Activated CD4-positive, CD25-positive, alpha-beta regulatory T cell (primary cell): ENCODE results near the gene CDKL5.
"Not testable (repeated sequence)": the region's sequence is repeated elsewhere in the genome, so short reads cannot be mapped to it uniquely, and the experiment has no call there.

ENCODE experiments used
- DNase-seq, 4 experiments: peaks; one replicate each; lab custom pipeline; 2025; lab: John Stamatoyannopoulos, UW

CDKL5 gene

DNA sequence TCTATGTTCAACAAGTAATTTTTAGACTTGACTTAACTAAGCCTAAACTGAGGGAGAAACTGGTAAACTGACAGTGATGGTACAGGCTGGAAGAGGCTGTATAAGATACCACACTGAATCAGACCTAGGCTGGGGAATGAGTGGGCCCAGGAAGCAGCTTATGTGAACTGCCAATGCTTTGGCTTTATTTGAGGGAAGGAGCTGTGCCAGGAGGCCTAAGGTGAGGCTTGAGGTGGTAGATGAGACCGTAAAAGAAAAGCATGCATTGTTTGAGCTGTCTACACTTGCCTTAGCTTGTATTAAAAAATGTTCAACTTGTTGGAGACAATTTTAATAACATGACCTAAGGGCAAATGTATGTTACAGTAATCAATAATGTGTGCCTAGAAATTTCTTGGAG is 150.3 kb downstream of the CDKL5 start:
- no peak for DNase-seq

GRCh38 chrX:18577400-18577799 is 152.0 kb downstream of the CDKL5 start:
- DNase-seq: no peak

DNA sequence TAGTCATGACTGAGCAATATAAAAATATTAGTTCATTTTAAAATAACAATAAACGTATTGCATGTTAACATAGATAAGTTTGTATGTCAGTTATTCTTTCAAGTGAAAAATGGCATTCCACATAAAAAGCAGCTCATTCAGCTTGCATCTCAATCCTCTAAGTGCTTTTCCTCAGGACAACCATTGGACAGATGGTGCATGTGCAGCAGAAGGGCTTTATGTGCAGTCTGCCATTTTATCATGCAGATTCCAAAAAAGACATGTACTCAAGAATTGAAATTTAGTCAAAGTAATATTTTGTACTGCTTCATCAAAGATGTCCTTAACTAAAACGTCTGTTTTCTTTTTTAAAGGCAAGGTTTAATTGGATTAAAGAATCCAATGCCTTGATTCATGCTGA is 153.1 kb downstream of the CDKL5 start:
- no peak for DNase-seq

DNA sequence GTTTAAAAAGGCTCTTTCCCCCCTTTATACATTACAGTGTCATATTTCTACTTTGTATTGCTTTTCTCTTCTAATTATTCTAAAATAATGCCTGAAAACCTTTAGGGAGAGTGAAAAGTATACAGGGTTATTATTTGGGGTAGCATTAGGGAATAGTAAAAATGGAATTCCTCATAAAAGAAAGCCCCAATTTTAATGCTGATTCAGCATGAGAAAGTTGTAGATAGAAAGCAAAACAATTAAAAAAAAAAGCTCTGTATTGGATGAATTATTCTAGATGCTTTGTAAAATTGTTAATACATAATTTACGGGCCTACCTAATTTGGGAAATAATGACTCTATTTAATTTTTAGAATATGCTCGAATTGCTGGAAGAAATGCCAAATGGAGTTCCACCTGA is 154.1 kb downstream of the CDKL5 start:
- DNase-seq: no peak

GRCh38 chrX:18582910-18583493 is 157.6 kb downstream of the CDKL5 start:
- no peak for DNase-seq

DNA sequence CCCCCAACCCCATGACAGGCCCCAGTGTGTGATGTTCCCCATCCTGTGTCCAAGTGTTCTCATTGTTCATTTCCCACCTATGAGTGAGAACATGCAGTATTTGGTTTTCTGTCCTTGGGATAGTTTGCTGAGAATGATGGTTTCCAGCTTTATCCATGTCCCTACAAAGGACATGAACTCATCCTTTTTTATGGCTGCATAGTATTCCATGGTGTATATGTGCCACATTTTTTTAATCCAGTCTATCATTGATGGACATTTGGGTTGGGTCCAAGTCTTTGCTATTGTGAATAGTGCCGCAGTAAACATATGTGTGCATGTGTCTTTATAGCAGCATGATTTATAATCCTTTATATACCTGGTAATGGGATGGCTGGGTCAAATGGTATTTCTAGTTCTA is 163.9 kb downstream of the CDKL5 start:
- not testable (repeated sequence) for DNase-seq

DNA sequence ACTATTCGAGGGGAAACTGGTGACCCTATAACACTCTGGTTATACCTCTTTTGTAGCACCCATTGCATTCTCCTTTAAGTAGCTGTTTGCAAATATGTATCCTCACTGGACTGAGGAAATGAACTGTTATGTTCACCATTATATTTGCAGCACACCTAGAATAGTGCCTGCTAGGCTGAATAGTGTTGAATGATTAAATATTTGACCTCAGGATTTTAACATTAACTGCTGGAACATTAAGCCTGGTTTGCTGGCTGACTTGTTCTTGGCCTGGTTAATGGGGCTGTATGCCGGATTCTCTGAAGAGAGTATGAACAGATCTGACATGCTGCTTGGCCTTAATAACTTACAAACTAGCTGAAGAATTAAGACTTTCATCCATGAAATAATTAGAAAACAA is 166.4 kb downstream of the CDKL5 start:
- no peak for DNase-seq

- DNase-seq: no peak
Observed at GRCh38 chrX:18594079-18594478, 168.7 kb downstream of the CDKL5 start.

GRCh38 chrX:18596096-18596495 is 170.7 kb downstream of the CDKL5 start:
- no peak for DNase-seq

DNA sequence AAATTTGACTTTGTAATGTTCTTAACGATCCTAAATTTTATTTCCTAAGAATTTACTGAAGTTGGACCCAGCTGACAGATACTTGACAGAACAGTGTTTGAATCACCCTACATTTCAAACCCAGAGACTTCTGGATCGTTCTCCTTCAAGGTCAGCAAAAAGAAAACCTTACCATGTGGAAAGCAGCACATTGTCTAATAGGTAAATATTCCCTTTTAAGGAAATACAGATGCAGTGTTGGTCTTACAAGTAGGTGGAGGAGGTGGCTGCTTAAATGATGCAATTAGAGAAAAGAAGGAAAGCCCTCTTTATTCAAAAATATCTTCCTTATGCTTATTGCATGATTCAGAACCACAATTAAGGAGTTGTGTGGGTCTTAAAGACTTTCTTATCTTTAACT is 173.0 kb downstream of the CDKL5 start:
- DNase-seq: no peak

DNA sequence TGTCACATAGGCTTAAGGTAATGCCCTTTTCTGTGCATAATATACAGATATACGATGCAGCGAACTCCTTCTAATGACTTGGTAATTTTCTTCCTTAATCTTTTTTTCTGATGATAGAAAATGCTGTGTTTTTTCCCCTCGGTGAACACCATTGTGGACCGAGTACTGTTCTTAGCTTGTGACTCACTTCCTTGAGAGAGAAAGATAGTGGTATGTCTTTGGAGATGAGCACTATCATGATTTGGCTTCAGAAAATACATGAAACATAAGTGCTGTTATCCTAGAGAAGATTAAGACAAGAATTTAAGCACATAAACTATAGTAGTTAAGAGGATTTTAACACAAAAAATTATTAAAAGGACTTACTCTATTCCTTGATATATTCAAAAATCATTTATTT is 182.6 kb downstream of the CDKL5 start:
- no peak for DNase-seq

- DNase-seq: no peak
Observed at GRCh38 chrX:18613930-18614639, 188.7 kb downstream of the CDKL5 start.

- DNase-seq: no peak
Observed at GRCh38 chrX:18616688-18617406, 191.4 kb downstream of the CDKL5 start.

GRCh38 chrX:18617407-18617750 is 192.0 kb downstream of the CDKL5 start:
- no peak for DNase-seq

- DNase-seq: no peak
Observed at GRCh38 chrX:18619288-18619687, 193.9 kb downstream of the CDKL5 start.

- no peak for DNase-seq
Observed at GRCh38 chrX:18620349-18620748, 194.9 kb downstream of the CDKL5 start.

GRCh38 chrX:18624599-18624998 is 199.2 kb downstream of the CDKL5 start:
- no peak for DNase-seq

DNA sequence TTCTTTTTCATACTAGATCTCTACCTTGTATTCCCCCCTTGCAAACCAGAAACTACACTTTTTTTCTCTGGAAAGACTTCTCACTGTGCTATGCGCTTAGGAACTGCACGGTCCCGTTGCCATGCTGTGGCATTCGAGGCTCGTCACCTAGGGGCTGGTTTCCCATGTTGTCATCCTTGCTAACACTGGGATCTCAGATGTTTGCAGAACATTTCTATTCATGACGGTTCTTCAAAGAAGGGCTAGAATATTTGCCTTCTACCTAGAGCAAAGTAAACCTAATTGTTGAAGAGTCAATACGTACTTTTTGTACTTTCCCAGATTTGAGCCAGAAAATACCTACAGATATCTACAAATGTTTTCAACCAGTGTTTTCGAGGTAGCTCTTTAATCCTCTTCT is 205.5 kb downstream of the CDKL5 start:
- DNase-seq: no peak

GRCh38 chrX:18638398-18638797 is 213.0 kb downstream of the CDKL5 start:
- DNase-seq: no peak

- DNase-seq: no peak
Observed at GRCh38 chrX:18639280-18639679, 213.9 kb downstream of the CDKL5 start.

DNA sequence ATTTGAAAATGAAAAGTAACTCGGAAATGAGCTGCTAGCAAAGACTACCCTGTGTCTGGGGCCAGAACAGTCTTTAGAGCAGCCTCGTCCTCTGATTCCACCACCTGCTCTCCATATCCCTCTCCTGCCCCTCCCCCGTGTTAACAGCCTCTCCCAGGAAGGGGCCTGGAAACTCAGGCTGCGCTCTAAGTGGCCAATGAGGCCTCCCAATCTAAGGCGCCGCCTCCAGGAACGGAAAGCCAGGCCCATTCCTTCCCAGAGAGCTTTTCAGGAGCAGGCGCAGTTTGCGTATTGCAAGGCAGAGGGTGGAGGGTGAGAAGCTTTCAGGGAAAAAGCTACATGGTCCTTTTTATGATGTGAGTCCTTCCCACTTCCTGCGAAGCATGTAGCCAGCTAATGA is 215.3 kb downstream of the CDKL5 start:
- no peak for DNase-seq

- DNase-seq: no peak
Observed at GRCh38 chrX:18643243-18643642, 217.8 kb downstream of the CDKL5 start.

DNA sequence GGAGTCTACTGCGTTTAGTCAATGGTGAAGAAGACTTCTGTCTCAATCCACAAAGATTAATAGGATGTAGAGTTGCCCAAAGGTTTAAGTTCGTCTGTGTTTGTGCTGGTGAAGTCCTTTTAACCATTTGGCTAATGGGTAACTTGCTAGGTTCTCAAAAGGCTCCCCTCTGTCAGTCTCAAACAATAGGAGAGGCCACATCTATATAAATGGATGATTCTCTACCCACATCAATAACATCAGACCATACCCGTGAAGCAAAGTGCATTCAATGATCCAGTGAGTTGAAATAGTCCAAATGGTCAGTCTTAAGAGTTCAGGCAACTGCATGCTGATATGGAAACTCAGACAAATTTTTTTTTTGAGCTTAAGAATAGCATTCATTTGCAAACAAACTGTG is 218.4 kb downstream of the CDKL5 start:
- DNase-seq: no peak

DNA sequence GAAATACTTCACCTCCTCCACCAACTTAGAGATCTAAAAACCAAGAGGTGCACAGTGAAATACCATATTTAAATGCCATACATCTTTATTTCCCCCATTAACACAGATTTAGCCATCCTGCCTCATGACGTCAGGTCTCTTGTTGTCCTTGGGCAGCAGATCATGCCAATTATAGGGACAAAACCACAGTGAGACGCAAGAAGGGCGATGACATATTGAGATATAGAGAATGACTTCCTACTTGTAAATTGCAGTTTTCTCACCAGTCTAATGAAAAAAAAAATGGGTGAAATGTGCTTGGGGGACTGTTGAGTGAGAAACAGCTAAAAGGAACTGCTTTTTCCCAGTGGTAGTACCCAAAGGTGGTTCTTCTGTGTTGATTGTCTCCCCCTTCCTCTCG is 222.2 kb downstream of the CDKL5 start:
- DNase-seq: no peak
